Esophagus muscularis mucosa (tissue), 4 donors: ENCODE results near the gene MZT1.

Experiments used
- CTCF ChIP-seq, 3 experiments: fragments of 200-600 bp in 2 of 3; fragments of 450-650 bp in 1 of 3; sonication (generic) in 2 of 3; IDR thresholded peaks; one replicate each; pipeline ENCODE4 v1.5.1; 2017 to 2019; ENCODE audit warnings: antibody characterized with exemption in 3 of 3, mild to moderate bottlenecking in 2 of 3, moderate library complexity in 1 of 3
- EP300 ChIP-seq: sonication (generic); formaldehyde crosslinking; IDR thresholded peaks from one replicate; pipeline ENCODE4 v1.6.1; 2017; ENCODE audit warnings: antibody characterized with exemption
- POLR2A ChIP-seq: fragments of 450-650 bp; IDR thresholded peaks from one replicate; pipeline ENCODE4 v1.6.1; 2017; ENCODE audit warnings: antibody characterized with exemption, moderate library complexity, mild to moderate bottlenecking, low read depth
- POLR2AphosphoS5 ChIP-seq, 2 donors: sonication (generic); formaldehyde crosslinking; IDR thresholded peaks; one replicate each; pipeline ENCODE4 v1.6.1; 2017; ENCODE audit warnings: antibody characterized with exemption in 2 of 2

- TF ChIP-seq CTCF (IDR thresholded peaks at IDR 0.05) = no peak
- no peak for TF ChIP-seq POLR2A
- no peak for TF ChIP-seq EP300
- TF ChIP-seq POLR2AphosphoS5 (IDR thresholded peaks at IDR 0.05) = no peak
These were observed 558 bp downstream of the MZT1 start for GRCh38 chr13:72726726-72727416.
